Prostate gland (tissue), 2 donors: ENCODE results near the gene GALNS. TPM values are rescaled to one million over a fixed set of nuclear protein-coding genes. Genes with fewer than 3 reads are reported as not detected.

Source experiments
- DNase-seq: peaks from one replicate; pipeline ENCODE4 v3.0.0-alpha.2; 2019; ENCODE audit warnings: low spot score
- H3K27ac ChIP-seq, 2 donors: fragments of 200-600 bp; sonication (generic); 2 replicates each; pipeline ENCODE4 v1.5.1; 2017 to 2019
- H3K27me3 ChIP-seq: fragments of 200-600 bp; sonication (generic); replicated peaks from 2 replicates; pipeline ENCODE4 v1.5.1; 2019; ENCODE audit not compliant: insufficient read depth
- H3K36me3 ChIP-seq, 2 donors: fragments of 200-600 bp; sonication (generic); 1 replicate in 1 of 2; 2 replicates in 1 of 2; pipeline versions ENCODE4 v1.5.1 to v1.8.1; 2017 to 2019
- H3K4me1 ChIP-seq: fragments of 200-600 bp; sonication (generic); replicated peaks from 2 replicates; pipeline ENCODE4 v1.5.1; 2019
- H3K4me3 ChIP-seq, 2 donors: fragments of 200-600 bp; sonication (generic); 2 replicates each; pipeline ENCODE4 v1.5.1; 2017 to 2019
- H3K9me3 ChIP-seq: fragments of 200-600 bp; sonication (generic); 2 replicates; pipeline ENCODE4 v1.5.1; 2017
- POLR2A ChIP-seq: fragments of 450-650 bp; IDR thresholded peaks from one replicate; pipeline ENCODE4 v1.6.1; 2016; ENCODE audit warnings: antibody characterized with exemption, mild to moderate bottlenecking
- POLR2AphosphoS5 ChIP-seq: sonication (generic); formaldehyde crosslinking; IDR thresholded peaks from one replicate; pipeline ENCODE4 v1.6.1; 2017; ENCODE audit warnings: antibody characterized with exemption
- WGBS: methylation state at CpG from one replicate; pipeline ENCODE4 v1.1.5; 2018; 5-methylcytosine and 5-hydroxymethylcytosine counted together
- intact Hi-C: fragments of 100-400 bp; cut with DNase I; formaldehyde crosslinking; loops from one replicate; pipeline ENCODE4 v1.14.2; 2022
- total RNA-seq, 2 donors: library from RNA; depleted of rRNA; stranded (reverse); fragments of >200 nt; gene quantifications; one replicate each; pipeline ENCODE4 v1.1.0, GENCODE V29; 2016
- TF ChIP-seq, protein P1 (sequence below), 4 experiments: fragments of 200-600 bp in 2 of 4; fragments of 450-650 bp in 2 of 4; sonication (generic) in 2 of 4; IDR thresholded peaks; 1 replicate in 3 of 4; 2 replicates in 1 of 4; pipeline ENCODE4 v1.5.1; 2016 to 2019; ENCODE audit warnings: antibody characterized with exemption in 4 of 4, mild to moderate bottlenecking in 2 of 4, moderate library complexity in 2 of 4

The GALNS gene, protein sequence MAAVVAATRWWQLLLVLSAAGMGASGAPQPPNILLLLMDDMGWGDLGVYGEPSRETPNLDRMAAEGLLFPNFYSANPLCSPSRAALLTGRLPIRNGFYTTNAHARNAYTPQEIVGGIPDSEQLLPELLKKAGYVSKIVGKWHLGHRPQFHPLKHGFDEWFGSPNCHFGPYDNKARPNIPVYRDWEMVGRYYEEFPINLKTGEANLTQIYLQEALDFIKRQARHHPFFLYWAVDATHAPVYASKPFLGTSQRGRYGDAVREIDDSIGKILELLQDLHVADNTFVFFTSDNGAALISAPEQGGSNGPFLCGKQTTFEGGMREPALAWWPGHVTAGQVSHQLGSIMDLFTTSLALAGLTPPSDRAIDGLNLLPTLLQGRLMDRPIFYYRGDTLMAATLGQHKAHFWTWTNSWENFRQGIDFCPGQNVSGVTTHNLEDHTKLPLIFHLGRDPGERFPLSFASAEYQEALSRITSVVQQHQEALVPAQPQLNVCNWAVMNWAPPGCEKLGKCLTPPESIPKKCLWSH
- 10 to 100 TPM; 20.4 to 75.1 TPM for total RNA-seq

DNA sequence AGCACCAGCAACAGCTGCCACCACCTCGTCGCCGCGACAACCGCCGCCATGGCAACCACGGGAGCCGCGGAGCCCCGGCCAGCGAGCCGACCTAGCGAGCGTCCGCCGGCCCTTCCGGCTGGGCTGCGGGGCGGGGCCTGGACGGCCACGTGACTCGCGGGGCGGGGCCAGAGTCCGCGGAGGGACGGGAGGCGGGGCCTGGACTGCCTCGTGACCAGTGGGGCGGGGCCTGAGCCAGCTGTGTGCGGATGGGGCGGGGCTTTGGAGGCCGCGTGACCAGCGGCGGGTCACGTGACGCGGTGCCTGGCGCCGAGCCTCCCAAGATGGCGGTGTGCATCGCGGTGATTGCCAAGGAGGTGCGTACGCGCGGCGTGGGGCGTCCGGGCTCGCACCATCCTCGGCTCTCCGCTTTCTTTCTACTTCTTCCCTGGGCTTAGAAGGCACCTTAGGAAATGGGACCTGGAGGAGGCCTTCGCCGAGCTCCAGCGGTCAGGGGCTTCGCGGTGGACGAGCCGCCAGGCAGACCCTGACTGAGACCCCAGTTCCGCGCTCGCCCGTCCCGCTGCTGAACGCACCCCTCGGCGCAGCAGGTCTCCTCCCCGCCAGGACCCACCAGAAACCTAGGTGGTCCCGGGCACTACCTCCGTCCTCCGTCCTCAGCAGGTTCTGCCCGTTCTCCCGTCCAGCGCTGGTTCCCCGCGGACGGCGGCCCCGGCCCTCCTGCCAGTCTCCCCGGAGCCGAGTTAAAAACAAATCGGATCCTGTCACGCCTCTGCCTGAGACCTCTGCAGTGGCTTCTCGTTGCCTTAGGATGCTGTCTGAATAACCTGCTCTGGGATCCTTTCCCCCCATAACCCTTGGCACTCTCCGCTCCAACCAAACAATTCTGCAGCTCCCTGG is at the start of gene GALNS, which contains the start of gene TRAPPC2L:
GALNS (minus strand) TSS at position 120 of the 900 bp plus-strand sequence; CDS start at position 50, 70 bp downstream.
TRAPPC2L (plus strand) TSS at position 300 of the 900 bp plus-strand sequence; CDS start at position 324, 24 bp downstream.
- intact Hi-C loops = loop anchor here (2.0 to 5.0 kb wide), 2 partner anchors 44 to 360 kb away; partner anchors contain the start of gene ZNF778
- Histone ChIP-seq H3K9me3 (no peaks in the 10 kb centered on the region), H3K36me3 (peaks cover 0 to 20% of the 10 kb centered on the region in 2 donors), H3K4me1 (peaks cover 3% of the 10 kb centered on the region), H3K27me3 (no peaks in the 10 kb centered on the region), H3K4me3 (peak within 1 kb of the TSS; percentile 82 to 93), H3K27ac (peak within 1 kb of the TSS; percentile 78 to 79)
- DNase-seq = peak; percentile 98
- WGBS = under 1% methylated on average over 72 of the region's 87 CpGs
- TF ChIP-seq POLR2AphosphoS5 = peak; percentile 95
- TF ChIP-seq POLR2A = peak; percentile 80
- TF ChIP-seq, protein P1, sequence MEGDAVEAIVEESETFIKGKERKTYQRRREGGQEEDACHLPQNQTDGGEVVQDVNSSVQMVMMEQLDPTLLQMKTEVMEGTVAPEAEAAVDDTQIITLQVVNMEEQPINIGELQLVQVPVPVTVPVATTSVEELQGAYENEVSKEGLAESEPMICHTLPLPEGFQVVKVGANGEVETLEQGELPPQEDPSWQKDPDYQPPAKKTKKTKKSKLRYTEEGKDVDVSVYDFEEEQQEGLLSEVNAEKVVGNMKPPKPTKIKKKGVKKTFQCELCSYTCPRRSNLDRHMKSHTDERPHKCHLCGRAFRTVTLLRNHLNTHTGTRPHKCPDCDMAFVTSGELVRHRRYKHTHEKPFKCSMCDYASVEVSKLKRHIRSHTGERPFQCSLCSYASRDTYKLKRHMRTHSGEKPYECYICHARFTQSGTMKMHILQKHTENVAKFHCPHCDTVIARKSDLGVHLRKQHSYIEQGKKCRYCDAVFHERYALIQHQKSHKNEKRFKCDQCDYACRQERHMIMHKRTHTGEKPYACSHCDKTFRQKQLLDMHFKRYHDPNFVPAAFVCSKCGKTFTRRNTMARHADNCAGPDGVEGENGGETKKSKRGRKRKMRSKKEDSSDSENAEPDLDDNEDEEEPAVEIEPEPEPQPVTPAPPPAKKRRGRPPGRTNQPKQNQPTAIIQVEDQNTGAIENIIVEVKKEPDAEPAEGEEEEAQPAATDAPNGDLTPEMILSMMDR (IDR thresholded peaks at IDR 0.05) = no peak

DNA sequence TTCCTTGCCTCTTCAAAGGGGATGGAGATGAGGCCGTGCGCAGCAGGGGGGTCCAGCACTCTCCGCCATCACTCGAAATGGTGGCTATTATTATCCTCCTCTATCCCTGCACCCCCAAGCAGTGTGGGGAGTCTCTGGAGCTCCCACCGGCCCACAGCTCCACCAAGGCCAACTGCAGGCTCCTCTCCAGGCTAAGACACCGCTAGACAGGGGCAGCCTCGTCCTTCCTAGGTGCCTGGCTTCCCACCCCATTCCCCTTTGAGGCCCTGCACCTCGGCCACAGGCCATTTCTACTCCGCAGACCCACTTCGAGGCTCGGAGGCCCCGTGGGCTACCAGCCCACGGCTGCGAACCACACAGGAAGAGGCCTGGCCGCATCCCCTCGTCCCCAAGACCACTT is 49.3 kb upstream of the GALNS start:
- H3K27ac ChIP-seq = no peak overlapping the region
- intact Hi-C loops = no loop called here
- H3K36me3 ChIP-seq = no peaks in the 10 kb centered on the region
- WGBS = 88% methylated on average over 16 of the region's 16 CpGs
- H3K27me3 ChIP-seq = no peaks in the 10 kb centered on the region
- H3K4me1 ChIP-seq = no peaks in the 10 kb centered on the region
- TF ChIP-seq POLR2AphosphoS5 = no peak
- TF ChIP-seq POLR2A = no peak
- TF ChIP-seq, protein P1 (IDR thresholded peaks at IDR 0.05) = no peak
- no peak for DNase-seq
- no peak overlapping the region for H3K4me3 ChIP-seq
- no peaks in the 10 kb centered on the region for H3K9me3 ChIP-seq

DNA sequence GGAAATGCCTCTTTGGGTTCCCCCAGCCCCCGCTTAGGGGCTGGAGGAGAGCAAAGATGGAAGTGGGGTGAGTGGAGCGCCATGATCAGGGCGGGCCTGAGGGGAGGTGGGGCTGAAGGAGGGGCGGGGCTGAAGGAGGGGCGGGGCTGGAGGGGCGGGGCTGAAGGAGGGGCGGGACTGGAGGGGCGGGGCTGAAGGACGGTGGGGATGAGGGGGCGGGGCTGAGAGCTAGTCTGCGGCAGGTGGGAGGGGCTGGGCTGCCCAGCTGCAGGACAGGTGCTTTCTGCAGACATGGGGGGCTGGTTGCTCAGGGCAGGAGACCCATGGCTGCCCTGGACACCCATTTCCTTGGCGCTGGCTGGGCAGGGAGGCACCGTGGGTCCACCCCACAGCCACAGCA is 48.8 kb upstream of the GALNS start:
- intact Hi-C loops = no loop called here
- H3K27me3 ChIP-seq = no peaks in the 10 kb centered on the region
- no peak overlapping the region for H3K27ac ChIP-seq
- no peaks in the 10 kb centered on the region for H3K36me3 ChIP-seq
- WGBS = 37% methylated on average over 11 of the region's 13 CpGs
- no peak for DNase-seq
- H3K9me3 ChIP-seq = no peaks in the 10 kb centered on the region
- no peaks in the 10 kb centered on the region for H3K4me1 ChIP-seq
- TF ChIP-seq POLR2AphosphoS5 = no peak
- TF ChIP-seq, protein P1 (IDR thresholded peaks at IDR 0.05) = no peak
- TF ChIP-seq POLR2A = no peak
- H3K4me3 ChIP-seq = no peak overlapping the region

DNA sequence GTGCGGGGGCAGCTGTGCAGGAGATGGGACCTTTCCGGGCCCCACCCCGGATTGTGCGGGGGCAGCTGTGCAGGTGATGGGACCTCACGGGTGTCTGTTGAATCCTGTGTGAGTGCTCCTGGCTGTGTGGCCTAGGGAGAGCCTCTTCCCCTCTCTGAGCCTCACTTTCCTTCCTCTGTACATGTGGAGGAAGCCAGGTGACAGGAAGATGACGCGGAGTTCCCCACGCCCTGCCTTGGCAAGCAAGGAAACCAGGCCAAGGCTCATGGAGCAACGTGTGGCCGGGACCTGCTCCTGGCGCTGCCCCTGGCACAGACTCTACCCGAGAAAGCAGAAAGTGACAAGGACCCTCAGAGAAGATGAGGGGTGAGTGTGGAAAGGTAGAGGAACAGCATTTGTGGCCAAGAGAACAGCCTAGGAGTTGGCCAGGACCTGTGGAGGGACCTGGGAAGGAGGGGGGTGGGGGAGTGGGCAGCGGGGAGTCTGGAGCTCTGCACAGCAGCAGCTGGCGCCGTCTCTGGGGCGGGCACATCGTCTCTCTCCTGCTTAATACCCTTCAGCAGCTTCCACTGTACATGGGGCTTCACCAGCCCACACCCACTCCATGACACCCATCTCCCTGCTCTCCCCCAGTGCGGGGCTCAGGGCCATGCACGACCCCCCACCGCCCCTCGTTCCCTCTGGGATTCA is 48.1 kb upstream of the GALNS start:
- Histone ChIP-seq H3K36me3 (no peaks in the 10 kb centered on the region), H3K27ac (no peak overlapping the region), H3K9me3 (no peaks in the 10 kb centered on the region), H3K4me1 (no peaks in the 10 kb centered on the region), H3K4me3 (no peak overlapping the region), H3K27me3 (no peaks in the 10 kb centered on the region)
- TF ChIP-seq, protein P1 (IDR thresholded peaks at IDR 0.05) = no peak
- TF ChIP-seq POLR2AphosphoS5 (no peak), POLR2A (no peak)
- no peak for DNase-seq
- 78% methylated on average over 21 of the region's 21 CpGs for WGBS
- intact Hi-C loops = no loop called here
